ENCODE measurements around the gene OR5B12. TPM values are rescaled to one million over a fixed set of nuclear protein-coding genes. Genes with fewer than 3 reads are reported as not detected.

OR5B12 gene
- total RNA-seq (ENCODE audit: low replicate concordance) = not detected in 2 replicates

DNA sequence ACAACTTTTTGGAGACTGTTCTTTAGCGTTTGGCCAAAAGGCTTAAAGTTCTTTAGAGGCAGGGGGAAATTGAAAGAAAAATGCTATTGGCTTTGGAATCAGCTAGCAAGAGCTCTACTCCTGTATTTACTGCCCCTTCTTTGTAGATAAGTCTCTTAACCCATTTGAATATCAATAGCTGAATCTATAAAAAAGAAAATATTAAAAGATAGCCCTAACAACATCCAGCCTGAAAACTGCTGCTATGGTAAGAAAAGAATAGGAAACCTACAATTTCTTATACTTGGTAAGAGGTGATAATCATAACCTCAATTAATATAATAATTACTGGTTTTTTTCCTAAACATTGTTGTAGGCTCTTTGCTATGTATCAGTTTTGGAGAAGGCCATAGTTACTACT, at the start of gene OR5B12:
Gene OR5B12 (minus strand): TSS at position 101 of the 400 bp plus-strand sequence. CDS start 2,085 bp downstream, outside the sequence.
- Mint-ChIP-seq H3K36me3 (no peaks in the 10 kb centered on the region), H3K4me3 (no peak within 1 kb of the TSS), H3K27me3 (ENCODE audit: insufficient read depth, low read depth) (no peaks in the 10 kb centered on the region), H3K27ac (no peak within 1 kb of the TSS), H3K4me1 (no peaks in the 10 kb centered on the region), H3K9me3 (no peaks in the 10 kb centered on the region)
- Histone ChIP-seq H3K4me3 (no peak within 1 kb of the TSS), H3K4me2 (no peak within 1 kb of the TSS), H3K36me3 (no peaks in the 10 kb centered on the region), H4K20me1 (ENCODE audit: low read depth) (no peaks in the 10 kb centered on the region), H2AFZ (replicated peaks) (no peak within 1 kb of the TSS), H3K9me3 (ENCODE audit: low read depth) (no peaks in the 10 kb centered on the region), H3K4me1 (no peaks in the 10 kb centered on the region), H3K27ac (no peak within 1 kb of the TSS), H3K9ac (no peak within 1 kb of the TSS), H3K79me2 (ENCODE audit: low read depth) (no peaks in the 10 kb centered on the region), H3K27me3 (no peaks in the 10 kb centered on the region), H3F3A (ENCODE audit: low read depth) (no peaks in the 10 kb centered on the region)
- TF ChIP-seq EZH2 (IDR thresholded peaks at IDR 0.05) (no peak), EZH2phosphoT487 (IDR thresholded peaks at IDR 0.05) (no peak)
- TF ChIP-seq, protein P1, sequence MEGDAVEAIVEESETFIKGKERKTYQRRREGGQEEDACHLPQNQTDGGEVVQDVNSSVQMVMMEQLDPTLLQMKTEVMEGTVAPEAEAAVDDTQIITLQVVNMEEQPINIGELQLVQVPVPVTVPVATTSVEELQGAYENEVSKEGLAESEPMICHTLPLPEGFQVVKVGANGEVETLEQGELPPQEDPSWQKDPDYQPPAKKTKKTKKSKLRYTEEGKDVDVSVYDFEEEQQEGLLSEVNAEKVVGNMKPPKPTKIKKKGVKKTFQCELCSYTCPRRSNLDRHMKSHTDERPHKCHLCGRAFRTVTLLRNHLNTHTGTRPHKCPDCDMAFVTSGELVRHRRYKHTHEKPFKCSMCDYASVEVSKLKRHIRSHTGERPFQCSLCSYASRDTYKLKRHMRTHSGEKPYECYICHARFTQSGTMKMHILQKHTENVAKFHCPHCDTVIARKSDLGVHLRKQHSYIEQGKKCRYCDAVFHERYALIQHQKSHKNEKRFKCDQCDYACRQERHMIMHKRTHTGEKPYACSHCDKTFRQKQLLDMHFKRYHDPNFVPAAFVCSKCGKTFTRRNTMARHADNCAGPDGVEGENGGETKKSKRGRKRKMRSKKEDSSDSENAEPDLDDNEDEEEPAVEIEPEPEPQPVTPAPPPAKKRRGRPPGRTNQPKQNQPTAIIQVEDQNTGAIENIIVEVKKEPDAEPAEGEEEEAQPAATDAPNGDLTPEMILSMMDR (IDR thresholded peaks at IDR 0.05) = no peak
- DNase-seq (ENCODE audit: low spot score) = no peak

DNA sequence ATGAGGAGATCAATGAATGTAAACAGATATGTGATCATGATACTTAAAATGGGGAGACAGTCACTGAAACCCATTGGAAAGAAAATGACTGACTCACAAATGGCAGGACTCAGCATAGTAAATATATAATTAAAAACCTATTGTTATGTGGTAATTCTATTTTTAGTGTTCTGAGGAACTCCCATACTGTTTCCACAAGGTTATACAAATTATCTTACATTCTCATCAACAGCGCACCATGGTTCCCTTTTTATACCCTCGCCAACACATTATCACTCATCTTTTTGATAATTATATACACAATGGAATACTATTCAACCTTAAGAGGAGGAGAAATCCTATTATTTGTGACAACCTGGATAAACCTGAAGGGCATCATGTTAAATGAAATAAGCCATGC, 48.8 kb upstream of the OR5B12 start:
- H3K9me3 Mint-ChIP-seq = no peaks in the 10 kb centered on the region
- no peaks in the 10 kb centered on the region for H3K36me3 ChIP-seq
- no peak overlapping the region for H3K27ac ChIP-seq
- TF ChIP-seq EZH2 (IDR thresholded peaks at IDR 0.05) (no peak), EZH2phosphoT487 (IDR thresholded peaks at IDR 0.05) (no peak)
- TF ChIP-seq, protein P1 (IDR thresholded peaks at IDR 0.05) = no peak
- H3F3A ChIP-seq (ENCODE audit: low read depth) = no peaks in the 10 kb centered on the region
- H3K79me2 ChIP-seq (ENCODE audit: low read depth) = no peaks in the 10 kb centered on the region
- no peak for DNase-seq (ENCODE audit: low spot score)
- H3K27ac Mint-ChIP-seq = no peak overlapping the region
- no peaks in the 10 kb centered on the region for H3K27me3 ChIP-seq
- H3K4me3 Mint-ChIP-seq = no peak overlapping the region
- no peaks in the 10 kb centered on the region for H4K20me1 ChIP-seq (ENCODE audit: low read depth)
- H3K27me3 Mint-ChIP-seq (ENCODE audit: insufficient read depth, low read depth) = no peaks in the 10 kb centered on the region
- no peak overlapping the region for H3K4me2 ChIP-seq
- peaks cover 4% of the 10 kb centered on the region for H3K4me1 Mint-ChIP-seq
- no peak overlapping the region for H2AFZ ChIP-seq (replicated peaks)
- H3K9me3 ChIP-seq (ENCODE audit: low read depth) = no peaks in the 10 kb centered on the region
- H3K4me1 ChIP-seq = no peaks in the 10 kb centered on the region
- H3K4me3 ChIP-seq = no peak overlapping the region
- no peak overlapping the region for H3K9ac ChIP-seq
- no peaks in the 10 kb centered on the region for H3K36me3 Mint-ChIP-seq

DNA sequence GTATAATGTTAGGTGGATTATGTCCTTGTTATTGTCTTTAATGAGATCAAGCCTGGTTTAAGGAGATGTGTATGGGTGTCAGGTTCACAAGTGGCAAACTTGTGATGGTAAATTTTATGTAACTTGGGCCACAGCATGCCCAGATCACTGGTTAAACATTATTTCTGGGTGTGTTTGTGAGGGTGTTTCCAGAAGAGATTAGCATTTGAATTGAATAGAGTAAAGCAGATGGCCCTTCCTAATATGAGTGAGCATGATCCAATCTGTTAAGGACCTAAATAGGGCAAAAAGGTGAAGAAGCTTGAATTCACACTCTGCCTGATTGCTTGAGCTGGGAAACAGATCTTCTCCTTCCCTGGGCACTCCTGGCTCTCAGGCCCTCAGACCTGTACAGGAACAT, 45.1 kb upstream of the OR5B12 start:
- H4K20me1 ChIP-seq (ENCODE audit: low read depth) = no peaks in the 10 kb centered on the region
- H3K4me3 Mint-ChIP-seq = no peak overlapping the region
- no peak overlapping the region for H3K27ac ChIP-seq
- no peak overlapping the region for H2AFZ ChIP-seq (replicated peaks)
- H3K4me1 ChIP-seq = no peaks in the 10 kb centered on the region
- no peaks in the 10 kb centered on the region for H3K27me3 Mint-ChIP-seq (ENCODE audit: insufficient read depth, low read depth)
- DNase-seq (ENCODE audit: low spot score) = no peak
- H3K4me2 ChIP-seq = no peak overlapping the region
- no peaks in the 10 kb centered on the region for H3K9me3 ChIP-seq (ENCODE audit: low read depth)
- TF ChIP-seq, protein P1 (IDR thresholded peaks at IDR 0.05) = no peak
- TF ChIP-seq EZH2 (IDR thresholded peaks at IDR 0.05) (no peak), EZH2phosphoT487 (IDR thresholded peaks at IDR 0.05) (no peak)
- no peaks in the 10 kb centered on the region for H3F3A ChIP-seq (ENCODE audit: low read depth)
- no peaks in the 10 kb centered on the region for H3K36me3 Mint-ChIP-seq
- no peak overlapping the region for H3K4me3 ChIP-seq
- no peaks in the 10 kb centered on the region for H3K27me3 ChIP-seq
- H3K9me3 Mint-ChIP-seq = no peaks in the 10 kb centered on the region
- peaks cover 4% of the 10 kb centered on the region for H3K4me1 Mint-ChIP-seq
- no peak overlapping the region for H3K27ac Mint-ChIP-seq
- H3K9ac ChIP-seq = no peak overlapping the region
- H3K79me2 ChIP-seq (ENCODE audit: low read depth) = no peaks in the 10 kb centered on the region
- no peaks in the 10 kb centered on the region for H3K36me3 ChIP-seq

All from neural progenitor cell (in vitro differentiated cells).